Heart right ventricle (tissue), 16 donors: ENCODE data around the gene NCAM1. TPM values are rescaled to one million over a fixed set of nuclear protein-coding genes. Genes with fewer than 3 reads are reported as not detected.

Experiments
- ATAC-seq, 8 donors: fragments of 200-7000 bp; cut with Tn5 transposase; one replicate each; pipeline ENCODE4 v1.9.1; 2020; ENCODE audit warnings: mild to moderate bottlenecking in 8 of 8, moderate library complexity in 8 of 8, moderate number of reproducible peaks in 1 of 8
- DNase-seq, 2 donors: peaks; one replicate each; pipeline ENCODE4 v3.0.0-alpha.2; 2020
- H3K27ac ChIP-seq, 10 donors: fragments of 200-600 bp; sonication (generic) in 2 of 10; one replicate each; pipeline versions ENCODE4 v1.5.0 to v1.8.0; 2020 to 2022; ENCODE audit warnings: mild to moderate bottlenecking in 3 of 10
- H3K27me3 ChIP-seq, 7 donors: fragments of 200-600 bp; one replicate each; pipeline ENCODE4 v1.8.0; 2021 to 2022; ENCODE audit warnings: mild to moderate bottlenecking in 2 of 7
- H3K36me3 ChIP-seq, 9 donors: fragments of 200-600 bp; sonication (generic) in 1 of 9; one replicate each; pipeline versions ENCODE4 v1.5.0 to v1.8.0; 2020 to 2022; ENCODE audit warnings: mild to moderate bottlenecking in 2 of 9
- H3K4me1 ChIP-seq, 9 donors: fragments of 200-600 bp; sonication (generic) in 1 of 9; one replicate each; pipeline versions ENCODE4 v1.5.0 to v1.8.0; 2020 to 2022; ENCODE audit warnings: mild to moderate bottlenecking in 4 of 9
- H3K4me3 ChIP-seq, 10 donors: fragments of 200-600 bp; sonication (generic) in 2 of 10; one replicate each; pipeline versions ENCODE4 v1.5.0 to v1.8.0; 2020 to 2022; ENCODE audit warnings: mild to moderate bottlenecking in 7 of 10, moderate library complexity in 2 of 10
- H3K9me3 ChIP-seq, 11 donors: fragments of 200-600 bp in 10 of 11; sonication (generic) in 2 of 11; one replicate each; pipeline versions ENCODE4 v1.5.0 to v1.8.0; 2013 to 2022; ENCODE audit warnings: mild to moderate bottlenecking in 2 of 11, control low read depth in 1 of 11, moderate library complexity in 1 of 11
- CTCF ChIP-seq, 9 donors: fragments of 200-600 bp; sonication (generic) in 2 of 9; IDR thresholded peaks; one replicate each; pipeline versions ENCODE4 v1.5.0 to v1.8.0; 2021 to 2022; ENCODE audit warnings: antibody characterized with exemption in 9 of 9, mild to moderate bottlenecking in 5 of 9, moderate library complexity in 1 of 9
- WGBS, 2 donors: extraction: QIAGEN DNeasy Blood & Tissue Kit; methylation state at CpG; one replicate each; pipeline ENCODE4 v1.1.7; 2013; ENCODE audit warnings: inconsistent platforms in 1 of 2; 5-methylcytosine and 5-hydroxymethylcytosine counted together
- intact Hi-C, 10 donors: fragments of 100-400 bp; cut with DNase I; formaldehyde crosslinking; loops; one replicate each; pipeline versions ENCODE4 v1.11.1 to v1.14.2; 2022
- polyA plus RNA-seq, 2 donors: library from polyadenylated mRNA; stranded (reverse); fragments of 200-250 nt; gene quantifications; one replicate each; pipeline ENCODE4 v1.2.3, GENCODE V29; 2013
- total RNA-seq, 10 donors: library from RNA; stranded (reverse); fragmentation: NEBNext Ultra II Directional in 3 of 10; extraction: Animal tissue kit (Norgen Biotek cat#: 25700) in 3 of 10; gene quantifications; one replicate each; pipeline versions ENCODE4 v1.2.1 to v1.2.4, GENCODE V29; 2021 to 2023
- donor health status: Arrhythmogenic right ventricular cardiomyopathy.
- donor health status: ischemic (EF 13 %, LVEDD 7.1; RV severe dilation, severe dysfunction).
- donor health status: healthy with polysubstance abuse.
- donor health status: DM: no; HTN: yes; CAD: no.
- donor health status: DM: no; HTN: no; CAD: no.
- donor health status: ischemic (EF 25% LVEDD 6.9; RV normal size, moderate dysfunction).
- donor health status: ischemic (EF 25% LVEDD 5.7; RV mildly dilated, moderate dysfunction).
- donor health status: healthy.
- donor health status: DM: yes; HTN: yes; CAD: no.
- donor health status: Ischemic cardiomyopathy.
- donor health status: ischemic (EF 35%, LVEDD 5.7; RV mildly dilated, moderate dysfunction).
- donor health status: nonischemic (EF 11% LVEDD 7.7; RV severe dilation, severe dysfunction).
- donor health status: DM: yes; HTN: yes; CAD: no.
- donor health status: PGD.
- donor health status: ischemic (EF 29% LVEDD 5.4; RV normal size, mild dysfunction).
- donor health status: nonischemic (EF 23%, LVEDD 6.1; RV moderate dilation, normal function).

NCAM1 gene
- total and polyA plus RNA-seq, 12 donors = 76.8 to 454 (median 328) TPM

GRCh38 chr11:113274713-113275582 lies 313.7 kb downstream of the NCAM1 start:
- Histone ChIP-seq H3K27me3 (no peaks in the 10 kb centered on the region), H3K4me3 (no peak overlapping the region), H3K36me3 (peaks cover 0 to 19% (median 0%) of the 10 kb centered on the region in 9 donors), H3K9me3 (no peaks in the 10 kb centered on the region), H3K27ac (no peak overlapping the region), H3K4me1 (peaks cover 0 to 5% (median 0%) of the 10 kb centered on the region in 9 donors)
- DNase-seq (no peak), ATAC-seq (peak in 3 of 8 donors; percentile 28 to 48 (median 41))
- TF ChIP-seq CTCF (IDR thresholded peaks at IDR 0.05) = peak in 5 of 9 donors; percentile 14 to 35 (median 20)
- intact Hi-C loops = loop anchor here in 3 of 10 donors (5.0 to 10.0 kb wide), 3 partner anchors 130 to 678 kb away; partner anchors contain the start of gene NCAM1 (in 1 of the 3)
- 87 to 88% methylated on average over 19 of the region's 19 CpGs for WGBS, 2 donors

GRCh38 chr11:113275602-113276001 lies 314.4 kb downstream of the NCAM1 start:
- no peak for ATAC-seq
- H3K9me3 ChIP-seq = no peaks in the 10 kb centered on the region
- 82 to 87% methylated on average over 7 of the region's 7 CpGs for WGBS, 2 donors
- no peak for DNase-seq
- H3K27me3 ChIP-seq = no peaks in the 10 kb centered on the region
- no peak overlapping the region for H3K4me3 ChIP-seq
- H3K27ac ChIP-seq = no peak overlapping the region
- no peak for TF ChIP-seq CTCF (IDR thresholded peaks at IDR 0.05)
- peaks cover 0 to 5% (median 0%) of the 10 kb centered on the region in 9 donors for H3K4me1 ChIP-seq
- intact Hi-C loops = loop anchor here in 3 of 10 donors (5.0 to 10.0 kb wide), 3 partner anchors 131 to 678 kb away; partner anchors contain the start of gene NCAM1 (in 1 of the 3)
- peaks cover 0 to 19% (median 0%) of the 10 kb centered on the region in 9 donors for H3K36me3 ChIP-seq

GRCh38 chr11:113276466-113276865 lies 315.2 kb downstream of the NCAM1 start:
- no peak for ATAC-seq
- H3K9me3 ChIP-seq = no peaks in the 10 kb centered on the region
- intact Hi-C loops = loop anchor here in 3 of 10 donors (5.0 to 10.0 kb wide), 3 partner anchors 132 to 679 kb away; partner anchors contain the start of gene NCAM1 (in 1 of the 3)
- H3K4me3 ChIP-seq = no peak overlapping the region
- H3K27ac ChIP-seq = no peak overlapping the region
- H3K36me3 ChIP-seq = peaks cover 0 to 16% (median 0%) of the 10 kb centered on the region in 9 donors
- no peak for DNase-seq
- no peaks in the 10 kb centered on the region for H3K27me3 ChIP-seq
- no peak for TF ChIP-seq CTCF (IDR thresholded peaks at IDR 0.05)
- 62 to 65% methylated on average over 2 of the region's 2 CpGs for WGBS, 2 donors
- peaks cover 0 to 5% (median 0%) of the 10 kb centered on the region in 9 donors for H3K4me1 ChIP-seq

- no peak for DNase-seq
- no peak for TF ChIP-seq CTCF (IDR thresholded peaks at IDR 0.05)
- no peaks in the 10 kb centered on the region for H3K27me3 ChIP-seq
- H3K27ac ChIP-seq = no peak overlapping the region
- intact Hi-C loops = loop anchor here in 3 of 10 donors (5.0 to 10.0 kb wide), 3 partner anchors 133 to 681 kb away; partner anchors contain the start of gene NCAM1 (in 1 of the 3)
- no peak overlapping the region for H3K4me3 ChIP-seq
- no peaks in the 10 kb centered on the region for H3K9me3 ChIP-seq
- no peak for ATAC-seq
- H3K4me1 ChIP-seq = peaks cover 0 to 5% (median 0%) of the 10 kb centered on the region in 9 donors
- H3K36me3 ChIP-seq = peaks cover 0 to 10% (median 0%) of the 10 kb centered on the region in 9 donors
- WGBS, 2 donors = 96 to 98% methylated on average over 5 of the region's 5 CpGs
Observed at GRCh38 chr11:113277907-113278306, 316.7 kb downstream of the NCAM1 start.
